ENCODE results near the gene AK1. TPM values are rescaled to one million over a fixed set of nuclear protein-coding genes. Genes with fewer than 3 reads are reported as not detected.

Gene AK1
- total and polyA plus RNA-seq, 12 donors, result 500 to 1,050 (median 731) TPM

DNA sequence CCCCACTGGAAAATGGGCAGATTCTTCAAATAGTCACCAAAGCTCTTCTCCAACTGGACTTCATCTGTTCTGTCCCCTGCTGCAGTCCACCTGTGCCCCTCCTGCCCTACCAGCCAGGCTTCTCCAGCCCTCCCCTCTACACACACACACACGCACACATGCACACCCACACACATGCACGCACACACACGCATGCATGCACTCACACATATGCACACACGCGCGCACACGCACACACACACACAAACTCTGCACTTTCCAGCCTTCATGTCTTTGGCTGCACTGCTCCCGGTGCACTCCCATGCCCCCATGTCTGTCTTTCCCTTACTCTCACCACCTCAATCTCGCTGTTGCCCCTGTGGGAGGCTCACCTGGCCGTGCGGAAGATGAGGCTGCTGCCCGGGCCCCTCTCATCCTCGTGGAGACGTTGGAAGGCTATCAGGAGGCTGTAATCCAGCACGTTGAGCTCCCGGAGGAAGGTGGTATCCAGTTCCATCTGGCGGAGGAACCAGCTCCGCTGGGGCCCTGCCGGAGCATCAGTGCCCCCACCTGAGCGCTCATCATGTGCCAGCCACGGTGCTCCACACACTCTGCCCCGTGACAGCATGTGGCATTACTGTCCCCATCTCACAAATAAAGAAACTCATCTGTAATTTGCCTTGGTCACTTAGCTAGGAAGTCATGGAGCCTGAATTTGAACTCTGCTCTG, 47.4 kb upstream of the AK1 start:
- no peaks in the 10 kb centered on the region for H3K36me3 ChIP-seq
- no peak overlapping the region for H3K4me3 ChIP-seq
- ATAC-seq, result no peak
- peaks cover 6 to 73% (median 39%) of the 10 kb centered on the region in 7 donors for H3K27me3 ChIP-seq
- no peak for DNase-seq
- TF ChIP-seq, protein P1, sequence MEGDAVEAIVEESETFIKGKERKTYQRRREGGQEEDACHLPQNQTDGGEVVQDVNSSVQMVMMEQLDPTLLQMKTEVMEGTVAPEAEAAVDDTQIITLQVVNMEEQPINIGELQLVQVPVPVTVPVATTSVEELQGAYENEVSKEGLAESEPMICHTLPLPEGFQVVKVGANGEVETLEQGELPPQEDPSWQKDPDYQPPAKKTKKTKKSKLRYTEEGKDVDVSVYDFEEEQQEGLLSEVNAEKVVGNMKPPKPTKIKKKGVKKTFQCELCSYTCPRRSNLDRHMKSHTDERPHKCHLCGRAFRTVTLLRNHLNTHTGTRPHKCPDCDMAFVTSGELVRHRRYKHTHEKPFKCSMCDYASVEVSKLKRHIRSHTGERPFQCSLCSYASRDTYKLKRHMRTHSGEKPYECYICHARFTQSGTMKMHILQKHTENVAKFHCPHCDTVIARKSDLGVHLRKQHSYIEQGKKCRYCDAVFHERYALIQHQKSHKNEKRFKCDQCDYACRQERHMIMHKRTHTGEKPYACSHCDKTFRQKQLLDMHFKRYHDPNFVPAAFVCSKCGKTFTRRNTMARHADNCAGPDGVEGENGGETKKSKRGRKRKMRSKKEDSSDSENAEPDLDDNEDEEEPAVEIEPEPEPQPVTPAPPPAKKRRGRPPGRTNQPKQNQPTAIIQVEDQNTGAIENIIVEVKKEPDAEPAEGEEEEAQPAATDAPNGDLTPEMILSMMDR (IDR thresholded peaks at IDR 0.05), result no peak
- WGBS, 2 donors, result 86 to 88% methylated on average over 22 of the region's 22 CpGs
- no peaks in the 10 kb centered on the region for H3K9me3 ChIP-seq
- peaks cover 7 to 34% (median 26%) of the 10 kb centered on the region in 9 donors for H3K4me1 ChIP-seq
- H3K27ac ChIP-seq, result no peak overlapping the region
- intact Hi-C loops (cut with DNase I), result loop anchor here (5.0 to 10.0 kb wide), 10 partner anchors 48 to 710 kb away; partner anchors contain the start of genes TOR2A (in 3 of the 10), CDK9 (in 2 of the 10) and AK1 (in 1 of the 10)

GRCh38 chr9:127923771-127924170, 46.3 kb upstream of the AK1 start:
- H3K27me3 ChIP-seq, result peaks cover 6 to 61% (median 35%) of the 10 kb centered on the region in 7 donors
- DNase-seq, result no peak
- no peak for ATAC-seq
- no peaks in the 10 kb centered on the region for H3K36me3 ChIP-seq
- H3K4me1 ChIP-seq, result peaks cover 13 to 45% (median 32%) of the 10 kb centered on the region in 9 donors
- intact Hi-C loops (cut with DNase I), result loop anchor here (5.0 to 10.0 kb wide), 10 partner anchors 46 to 709 kb away; partner anchors contain the start of genes TOR2A (in 3 of the 10), CDK9 (in 2 of the 10) and AK1 (in 1 of the 10)
- no peak overlapping the region for H3K4me3 ChIP-seq
- 74 to 79% methylated on average over 8 of the region's 8 CpGs for WGBS, 2 donors
- TF ChIP-seq, protein P1 (IDR thresholded peaks at IDR 0.05), result no peak
- no peak overlapping the region for H3K27ac ChIP-seq
- H3K9me3 ChIP-seq, result no peaks in the 10 kb centered on the region

DNA sequence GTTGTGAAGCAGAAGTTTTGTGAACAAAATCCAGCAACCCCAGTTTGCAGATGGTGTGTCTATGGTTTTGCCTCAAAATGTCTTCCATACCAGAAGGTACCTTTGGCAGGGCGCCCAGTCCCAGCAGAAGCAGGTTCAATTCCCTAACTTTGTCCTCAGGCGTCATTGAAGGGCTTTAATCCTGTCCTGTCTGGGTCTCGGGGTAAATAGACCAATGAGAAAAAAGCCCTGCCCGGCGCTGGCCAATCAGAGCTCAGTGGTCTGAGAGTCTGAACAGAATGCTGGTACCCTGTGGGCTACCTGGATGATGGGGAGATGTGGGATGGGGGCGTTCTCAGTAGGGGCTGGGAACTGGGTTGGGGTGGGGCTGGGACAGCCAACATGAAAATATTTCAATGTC, 45.6 kb upstream of the AK1 start:
- TF ChIP-seq, protein P1 (IDR thresholded peaks at IDR 0.05), result no peak
- Histone ChIP-seq H3K36me3 (no peaks in the 10 kb centered on the region), H3K4me1 (peaks cover 16 to 49% (median 36%) of the 10 kb centered on the region in 9 donors), H3K27me3 (peaks cover 6 to 54% (median 32%) of the 10 kb centered on the region in 7 donors), H3K27ac (no peak overlapping the region), H3K4me3 (no peak overlapping the region), H3K9me3 (no peaks in the 10 kb centered on the region)
- DNase-seq (no peak), ATAC-seq (no peak)
- 41 to 60% methylated on average over 6 of the region's 6 CpGs for WGBS, 2 donors
- intact Hi-C loops (cut with DNase I), result loop anchor here (5.0 to 10.0 kb wide), 10 partner anchors 46 to 708 kb away; partner anchors contain the start of genes TOR2A (in 3 of the 10), CDK9 (in 2 of the 10) and AK1 (in 1 of the 10)

DNA sequence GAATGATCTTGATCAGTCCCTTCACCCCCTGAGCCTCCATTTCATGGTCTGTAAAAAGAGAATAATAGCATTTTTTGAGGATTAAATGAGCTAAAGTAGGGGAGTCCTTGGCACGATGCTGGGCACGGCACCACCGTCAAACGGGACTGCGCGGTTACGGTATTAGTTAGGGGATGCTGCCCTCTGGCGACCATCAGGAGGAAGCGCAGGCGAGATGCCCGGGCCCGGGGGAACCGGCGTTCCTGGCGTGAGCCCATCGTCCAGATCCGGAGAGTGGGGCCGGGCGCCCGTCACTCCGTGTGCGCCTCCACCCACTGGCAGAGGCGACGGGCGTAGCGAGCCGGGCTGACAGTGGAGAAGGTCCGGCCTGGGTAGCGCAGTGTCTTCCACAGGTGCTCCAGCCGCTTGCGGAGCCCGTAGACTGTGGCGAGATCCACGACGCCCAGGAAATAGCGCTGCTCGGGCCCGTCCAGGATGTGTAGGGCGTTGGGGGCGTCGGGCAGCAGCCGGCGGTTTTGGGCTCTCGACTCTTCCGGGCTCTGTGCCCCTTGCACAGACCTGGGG, 44.2 kb upstream of the AK1 start:
- Histone ChIP-seq H3K9me3 (no peaks in the 10 kb centered on the region), H3K27me3 (peaks cover 0 to 40% (median 18%) of the 10 kb centered on the region in 7 donors), H3K4me1 (peaks cover 8 to 46% (median 32%) of the 10 kb centered on the region in 9 donors), H3K27ac (no peak overlapping the region), H3K36me3 (no peaks in the 10 kb centered on the region), H3K4me3 (peak overlapping the region in 7 of 10 donors; percentile 6 to 42 (median 33))
- TF ChIP-seq, protein P1 (IDR thresholded peaks at IDR 0.05), result peak; percentile 91 to 99 (median 98)
- peak; percentile 10 to 36 (median 33) for ATAC-seq
- peak; percentile 73 to 80 for DNase-seq
- 9 to 12% methylated on average over 45 of the region's 45 CpGs for WGBS, 2 donors
- intact Hi-C loops (cut with DNase I), result loop anchor here (1.0 to 10.0 kb wide), 16 partner anchors 44 to 707 kb away; partner anchors contain the start of genes TOR2A (in 8 of the 10), CDK9 (in 2 of the 10) and AK1 (in 1 of the 10)
